Measurements from ENCODE around the gene OLA1. TPM values are rescaled to one million over a fixed set of nuclear protein-coding genes. Genes with fewer than 3 reads are reported as not detected.

The OLA1 gene
- total RNA-seq, 1 donor from 2014 or later, result 65.7 TPM

DNA sequence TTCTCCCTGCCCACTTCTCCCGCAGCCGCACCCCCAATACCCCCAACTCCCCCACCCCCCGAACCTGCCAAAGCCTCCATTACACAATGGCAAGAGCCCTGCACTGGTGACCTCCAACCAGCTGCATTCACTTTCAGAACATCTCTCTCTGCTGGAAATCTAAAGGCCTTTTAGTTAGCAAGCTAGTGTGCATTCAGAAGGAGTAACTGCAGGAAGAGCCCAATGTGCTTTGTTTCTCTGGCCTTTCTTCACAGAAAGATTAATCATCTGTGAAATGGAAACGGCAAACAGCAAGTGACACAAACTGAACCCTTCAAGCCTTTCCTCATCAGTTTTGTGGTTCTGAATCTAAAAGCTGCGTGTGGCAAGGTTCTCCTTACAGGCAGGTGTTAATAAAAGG lies 124.2 kb downstream of the OLA1 start:
- Histone ChIP-seq H3K27me3 (ENCODE audit: low read depth) (no peaks in the 10 kb centered on the region), H3K9me3 (replicated peaks) (no peaks in the 10 kb centered on the region), H3K27ac (replicated peaks) (no peak overlapping the region), H3K36me3 (peaks cover 5% of the 10 kb centered on the region), H3K4me1 (no peaks in the 10 kb centered on the region), H3K4me3 (no peak overlapping the region)
- no peak for DNase-seq
- intact Hi-C loops (cut with micrococcal nuclease), result no loop called here
- TF ChIP-seq, protein P1, sequence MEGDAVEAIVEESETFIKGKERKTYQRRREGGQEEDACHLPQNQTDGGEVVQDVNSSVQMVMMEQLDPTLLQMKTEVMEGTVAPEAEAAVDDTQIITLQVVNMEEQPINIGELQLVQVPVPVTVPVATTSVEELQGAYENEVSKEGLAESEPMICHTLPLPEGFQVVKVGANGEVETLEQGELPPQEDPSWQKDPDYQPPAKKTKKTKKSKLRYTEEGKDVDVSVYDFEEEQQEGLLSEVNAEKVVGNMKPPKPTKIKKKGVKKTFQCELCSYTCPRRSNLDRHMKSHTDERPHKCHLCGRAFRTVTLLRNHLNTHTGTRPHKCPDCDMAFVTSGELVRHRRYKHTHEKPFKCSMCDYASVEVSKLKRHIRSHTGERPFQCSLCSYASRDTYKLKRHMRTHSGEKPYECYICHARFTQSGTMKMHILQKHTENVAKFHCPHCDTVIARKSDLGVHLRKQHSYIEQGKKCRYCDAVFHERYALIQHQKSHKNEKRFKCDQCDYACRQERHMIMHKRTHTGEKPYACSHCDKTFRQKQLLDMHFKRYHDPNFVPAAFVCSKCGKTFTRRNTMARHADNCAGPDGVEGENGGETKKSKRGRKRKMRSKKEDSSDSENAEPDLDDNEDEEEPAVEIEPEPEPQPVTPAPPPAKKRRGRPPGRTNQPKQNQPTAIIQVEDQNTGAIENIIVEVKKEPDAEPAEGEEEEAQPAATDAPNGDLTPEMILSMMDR (IDR thresholded peaks at IDR 0.05; ENCODE audit: borderline replicate concordance), result no peak

DNA sequence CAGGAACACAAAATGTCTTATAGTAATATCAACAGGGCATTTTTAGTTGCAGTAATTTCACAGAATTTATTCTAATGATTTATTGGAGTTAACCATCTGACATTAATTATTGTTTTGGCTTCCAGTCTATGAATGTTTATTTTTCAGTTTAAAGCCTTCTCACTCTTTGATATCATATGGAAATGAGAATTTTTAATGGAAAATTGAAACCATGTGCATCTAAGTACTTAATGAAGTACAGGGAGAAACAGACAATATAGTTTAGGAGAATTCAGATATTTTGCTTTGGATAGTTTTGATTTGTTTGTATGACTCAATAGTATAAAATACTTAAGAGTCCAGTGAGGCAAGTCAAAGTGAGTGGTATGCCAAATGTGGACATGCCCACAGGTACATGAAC lies 126.1 kb downstream of the OLA1 start:
- Histone ChIP-seq H3K27ac (replicated peaks) (no peak overlapping the region), H3K36me3 (peaks cover 5% of the 10 kb centered on the region), H3K4me3 (no peak overlapping the region), H3K27me3 (ENCODE audit: low read depth) (no peaks in the 10 kb centered on the region), H3K9me3 (replicated peaks) (no peaks in the 10 kb centered on the region), H3K4me1 (no peaks in the 10 kb centered on the region)
- TF ChIP-seq, protein P1 (IDR thresholded peaks at IDR 0.05; ENCODE audit: borderline replicate concordance), result no peak
- DNase-seq, result no peak
- intact Hi-C loops (cut with micrococcal nuclease), result no loop called here

DNA sequence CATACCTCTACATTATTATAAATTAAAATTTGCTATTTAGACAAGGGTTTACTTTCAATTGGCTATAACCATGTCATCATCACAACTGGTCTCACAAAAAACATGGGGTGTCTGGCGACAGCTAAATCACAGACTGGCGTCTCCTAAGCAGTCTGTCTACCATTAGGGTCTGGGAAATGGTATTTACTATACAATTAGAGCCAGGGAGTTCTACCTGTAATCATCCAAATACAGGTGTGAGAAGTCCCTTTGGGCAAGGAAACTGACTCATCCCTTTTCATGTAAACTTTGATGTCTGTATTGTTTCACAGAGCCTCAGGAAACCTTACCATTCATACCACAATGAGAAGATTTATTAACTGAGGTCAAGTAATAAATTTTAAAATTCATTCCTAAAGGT lies 126.7 kb downstream of the OLA1 start:
- intact Hi-C loops (cut with micrococcal nuclease), result no loop called here
- Histone ChIP-seq H3K27me3 (ENCODE audit: low read depth) (no peaks in the 10 kb centered on the region), H3K4me3 (no peak overlapping the region), H3K4me1 (no peaks in the 10 kb centered on the region), H3K9me3 (replicated peaks) (no peaks in the 10 kb centered on the region), H3K27ac (replicated peaks) (no peak overlapping the region), H3K36me3 (peaks cover 5% of the 10 kb centered on the region)
- DNase-seq, result no peak
- TF ChIP-seq, protein P1 (IDR thresholded peaks at IDR 0.05; ENCODE audit: borderline replicate concordance), result no peak

DNA sequence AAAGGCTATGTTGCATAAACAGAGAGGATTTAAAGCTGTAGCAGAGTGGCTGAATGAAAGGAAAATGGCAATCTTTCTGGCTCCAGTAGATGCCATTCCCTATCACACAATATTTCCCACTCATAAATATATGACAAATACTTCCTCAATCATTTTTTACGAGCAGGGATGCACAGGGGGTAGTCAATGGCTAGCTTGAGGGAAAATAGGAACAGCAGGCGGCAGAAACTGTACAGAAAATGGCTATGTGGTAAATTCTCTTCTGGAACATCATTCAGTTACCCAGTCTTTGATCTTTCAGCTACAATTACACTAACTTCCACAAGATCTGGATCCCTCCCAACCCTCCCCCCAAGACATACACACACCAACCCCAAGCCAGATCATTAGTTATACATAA lies 127.2 kb downstream of the OLA1 start:
- Histone ChIP-seq H3K4me1 (no peaks in the 10 kb centered on the region), H3K27ac (replicated peaks) (no peak overlapping the region), H3K9me3 (replicated peaks) (no peaks in the 10 kb centered on the region), H3K27me3 (ENCODE audit: low read depth) (no peaks in the 10 kb centered on the region), H3K4me3 (no peak overlapping the region), H3K36me3 (peaks cover 5% of the 10 kb centered on the region)
- no peak for DNase-seq
- TF ChIP-seq, protein P1 (IDR thresholded peaks at IDR 0.05; ENCODE audit: borderline replicate concordance), result no peak
- intact Hi-C loops (cut with micrococcal nuclease), result no loop called here

DNA sequence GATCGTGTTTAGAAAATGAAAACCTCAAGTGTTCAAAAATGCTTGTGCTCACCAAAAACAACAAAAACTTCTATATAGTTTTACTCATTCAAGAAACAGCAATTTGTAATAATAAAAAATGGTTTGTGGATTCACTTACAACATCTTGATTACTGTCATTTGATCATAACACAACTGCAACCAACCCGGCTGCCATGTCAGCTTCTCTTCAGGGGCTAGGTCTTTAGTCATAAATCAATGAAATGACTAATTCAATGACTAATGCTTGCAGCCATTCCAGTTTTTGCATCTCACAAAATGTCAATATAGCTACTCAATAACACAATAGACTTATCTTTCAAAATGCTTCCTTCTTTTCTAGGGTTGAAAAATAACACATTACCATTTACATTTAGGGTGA lies 128.0 kb downstream of the OLA1 start:
- intact Hi-C loops (cut with micrococcal nuclease), result no loop called here
- TF ChIP-seq, protein P1 (IDR thresholded peaks at IDR 0.05; ENCODE audit: borderline replicate concordance), result no peak

More for the DNA sequence above, 128.0 kb downstream of the OLA1 start:
- no peak for DNase-seq
- Histone ChIP-seq H3K4me3 (no peak overlapping the region), H3K9me3 (replicated peaks) (no peaks in the 10 kb centered on the region), H3K4me1 (no peaks in the 10 kb centered on the region), H3K36me3 (peaks cover 5% of the 10 kb centered on the region), H3K27me3 (ENCODE audit: low read depth) (no peaks in the 10 kb centered on the region), H3K27ac (replicated peaks) (no peak overlapping the region)
